T-helper 1 cell treated with Interleukin-12 subunit alpha and Interleukin-12 subunit beta and Interleukin-4 antibody, amounts not matched to agents 30 μg/mL and 1 μg/mL, for 36 hours (primary cell): Measurements from ENCODE around the gene TSPAN33.
"Not testable (repeated sequence)": the region's sequence is repeated elsewhere in the genome, so short reads cannot be mapped to it uniquely, and the experiment has no call there.

Experiments
- H3K27ac Mint-ChIP-seq: one replicate; pipeline ENCODE4 v1.8.0; 2021; ENCODE audit warnings: mild to moderate bottlenecking, mixed read lengths
- H3K27me3 Mint-ChIP-seq: one replicate; pipeline ENCODE4 v1.8.0; 2021; ENCODE audit warnings: low read depth, mixed read lengths
- H3K36me3 Mint-ChIP-seq: one replicate; pipeline ENCODE4 v1.8.0; 2021; ENCODE audit warnings: low read depth, mixed read lengths
- H3K4me1 Mint-ChIP-seq: one replicate; pipeline ENCODE4 v1.8.0; 2021; ENCODE audit warnings: low read depth, mixed read lengths
- H3K4me3 Mint-ChIP-seq: one replicate; pipeline ENCODE4 v1.8.0; 2021; ENCODE audit warnings: mild to moderate bottlenecking, moderate library complexity, mixed read lengths
- H3K9me3 Mint-ChIP-seq: one replicate; pipeline ENCODE4 v1.8.0; 2021; ENCODE audit warnings: mixed read lengths

Gene TSPAN33

DNA sequence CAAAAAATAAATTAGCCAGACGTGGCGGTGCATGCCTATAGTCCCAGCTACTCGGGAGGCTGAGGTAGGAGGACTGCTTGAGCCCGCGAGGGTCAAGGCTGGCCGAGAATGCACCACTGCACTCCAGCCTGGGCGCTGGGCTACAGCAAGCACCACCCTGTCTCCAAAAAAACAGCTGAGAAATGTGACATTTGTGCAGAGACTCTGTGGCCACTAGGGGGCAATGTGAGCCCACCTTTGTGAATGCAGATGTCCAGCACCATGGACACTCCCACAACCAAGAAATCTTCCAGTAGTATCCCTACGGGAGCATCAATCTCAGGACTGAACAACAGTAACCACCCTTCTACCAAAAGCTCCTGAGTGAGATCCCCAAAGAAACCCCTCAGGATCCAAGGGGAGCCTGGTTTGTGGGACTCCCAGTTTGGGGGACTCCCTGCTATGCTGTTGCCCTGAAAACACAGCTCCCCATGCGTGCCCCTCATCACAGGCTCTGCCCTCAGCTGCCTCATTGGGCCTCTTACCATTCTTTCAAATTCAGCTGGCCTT is 74.1 kb downstream of the TSPAN33 start:
- Mint-ChIP-seq H3K27me3 (peaks cover 6% of the 10 kb centered on the region), H3K27ac (no peak overlapping the region), H3K9me3 (no peaks in the 10 kb centered on the region), H3K4me3 (no peak overlapping the region), H3K36me3 (no peaks in the 10 kb centered on the region), H3K4me1 (peaks cover 9% of the 10 kb centered on the region)

DNA sequence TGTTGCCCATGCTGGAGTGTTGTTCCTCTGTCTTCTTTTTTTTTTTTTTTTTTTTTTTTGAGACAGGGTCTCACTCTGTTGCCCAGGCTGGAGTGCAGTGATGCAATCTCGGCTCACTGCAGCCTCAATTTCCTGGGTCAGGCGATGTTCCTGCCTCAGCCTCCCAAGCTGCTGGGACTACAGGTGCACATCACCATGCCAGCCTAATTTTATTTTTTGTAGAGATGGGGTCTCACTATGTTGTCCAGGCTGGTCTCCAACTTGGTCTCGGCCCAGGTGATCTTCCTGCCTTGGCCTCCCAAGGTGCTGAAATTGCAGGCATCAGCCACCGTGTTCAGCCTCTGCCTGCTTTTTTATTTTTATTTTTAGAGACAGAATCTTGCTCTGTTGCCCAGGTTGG is 74.7 kb downstream of the TSPAN33 start:
- not testable (repeated sequence) for H3K27ac Mint-ChIP-seq, H3K9me3 Mint-ChIP-seq, H3K4me3 Mint-ChIP-seq, H3K36me3 Mint-ChIP-seq, H3K27me3 Mint-ChIP-seq
- H3K4me1 Mint-ChIP-seq: peaks cover 11% of the 10 kb centered on the region
